Measurements from ENCODE around the gene DPYD. TPM values are rescaled to one million over a fixed set of nuclear protein-coding genes. Genes with fewer than 3 reads are reported as not detected.

The DPYD gene
- total RNA-seq, 2 experiments from 2014 or later = 34.4 to 35.9 TPM

GRCh38 chr1:97041026-97041425 lies 879.8 kb downstream of the DPYD start:
- no peak overlapping the region for H3K4me3 Mint-ChIP-seq
- H3K4me1 ChIP-seq (ENCODE audit: insufficient read depth, low read length) = no peaks in the 10 kb centered on the region
- no peaks in the 10 kb centered on the region for H3K36me3 Mint-ChIP-seq (ENCODE audit: low read depth)
- peaks cover 29% of the 10 kb centered on the region for H3K9me3 Mint-ChIP-seq
- H3K4me1 Mint-ChIP-seq (ENCODE audit: low read depth) = no peaks in the 10 kb centered on the region
- POLR2A ChIA-PET = no interaction called here
- ATAC-seq (ENCODE audit: poor library complexity) (no peak), DNase-seq (no peak)
- peaks cover 0 to 4% of the 10 kb centered on the region in 2 experiments for H3K27me3 ChIP-seq (ENCODE audit: control insufficient read depth in 1 of 2, insufficient read depth in 2 of 2, low read length in 2 of 2)
- no peak overlapping the region for H3K27ac ChIP-seq (ENCODE audit: low read depth in 1 of 2, low read length in 2 of 2)
- intact Hi-C loops (cut with DNase I, micrococcal nuclease) = no loop called here
- peaks cover 0 to 15% of the 10 kb centered on the region in 2 experiments for H3K9me3 ChIP-seq (ENCODE audit: control insufficient read depth in 1 of 2, insufficient read depth in 1 of 2, low read length in 2 of 2)
- H3K36me3 ChIP-seq (ENCODE audit: insufficient read depth, low read length) = no peaks in the 10 kb centered on the region
- peaks cover 5% of the 10 kb centered on the region for H3K27me3 Mint-ChIP-seq
- no peak for TF ChIP-seq CTCF (IDR thresholded peaks at IDR 0.05)
- H3K4me3 ChIP-seq (ENCODE audit: low read length) = no peak overlapping the region
- CTCF ChIA-PET = no interaction called here
- H3K27ac Mint-ChIP-seq = no peak overlapping the region

DNA sequence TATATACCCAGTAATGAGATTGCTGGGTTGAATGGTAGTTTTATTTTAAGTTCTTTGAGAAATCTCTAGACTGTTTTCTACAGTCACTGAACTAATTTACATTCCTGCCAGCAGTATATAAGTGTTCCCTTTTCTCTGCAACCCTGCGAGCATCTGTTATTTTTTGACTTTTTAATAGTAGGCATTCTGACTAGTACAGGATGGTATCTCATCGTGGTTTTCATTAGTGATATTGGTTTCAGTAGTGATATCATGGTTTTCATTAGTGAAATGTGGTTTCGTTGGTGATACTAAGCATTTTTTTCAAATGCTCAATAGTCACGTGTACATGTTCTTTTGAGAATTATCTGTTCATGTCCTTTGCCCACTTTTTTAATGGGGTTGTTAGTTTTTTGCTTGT lies 882.4 kb downstream of the DPYD start:
- ATAC-seq (ENCODE audit: poor library complexity) = no peak

DNA sequence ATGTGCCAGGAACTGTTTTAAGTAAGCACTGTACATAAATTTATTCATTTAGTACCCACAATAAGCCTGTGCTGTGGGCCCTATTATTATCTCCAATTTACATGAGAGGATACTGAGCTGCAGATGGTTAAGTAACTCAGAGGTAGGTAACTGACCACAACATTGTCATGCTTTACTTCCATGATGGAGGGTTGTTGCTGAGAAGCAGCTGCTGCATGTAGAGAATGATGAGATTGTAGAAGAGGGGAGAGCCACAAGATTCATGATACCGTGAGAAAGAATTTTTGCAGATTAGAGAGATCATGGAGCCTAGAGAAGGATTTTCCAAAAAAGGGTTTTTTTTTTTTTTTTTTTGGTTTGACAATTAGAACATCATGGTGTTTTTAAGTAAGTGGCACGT lies 886.2 kb downstream of the DPYD start:
- Histone ChIP-seq H3K4me1 (ENCODE audit: insufficient read depth, low read length) (no peaks in the 10 kb centered on the region), H3K9me3 (ENCODE audit: control insufficient read depth in 1 of 2, insufficient read depth in 1 of 2, low read length in 2 of 2) (no peaks in the 10 kb centered on the region), H3K27ac (ENCODE audit: low read depth in 1 of 2, low read length in 2 of 2) (no peak overlapping the region), H3K4me3 (ENCODE audit: low read length) (no peak overlapping the region), H3K36me3 (ENCODE audit: insufficient read depth, low read length) (no peaks in the 10 kb centered on the region), H3K27me3 (ENCODE audit: control insufficient read depth in 1 of 2, insufficient read depth in 2 of 2, low read length in 2 of 2) (no peaks in the 10 kb centered on the region)
- H3K27ac Mint-ChIP-seq = no peak overlapping the region
- intact Hi-C loops (cut with DNase I, micrococcal nuclease) = no loop called here
- TF ChIP-seq CTCF (IDR thresholded peaks at IDR 0.05) = no peak
- ChIA-PET CTCF (no interaction called here), POLR2A (no interaction called here)
- H3K27me3 Mint-ChIP-seq = no peaks in the 10 kb centered on the region
- no peak for DNase-seq
- ATAC-seq (ENCODE audit: poor library complexity) = no peak
- no peak overlapping the region for H3K4me3 Mint-ChIP-seq
- no peaks in the 10 kb centered on the region for H3K36me3 Mint-ChIP-seq (ENCODE audit: low read depth)
- H3K9me3 Mint-ChIP-seq = peaks cover 17% of the 10 kb centered on the region
- H3K4me1 Mint-ChIP-seq (ENCODE audit: low read depth) = no peaks in the 10 kb centered on the region

More for the DNA sequence above, 882.4 kb downstream of the DPYD start:
- ChIA-PET CTCF (no interaction called here), POLR2A (no interaction called here)
- Histone ChIP-seq H3K4me3 (ENCODE audit: low read length) (no peak overlapping the region), H3K27me3 (ENCODE audit: control insufficient read depth in 1 of 2, insufficient read depth in 2 of 2, low read length in 2 of 2) (no peaks in the 10 kb centered on the region), H3K27ac (ENCODE audit: low read depth in 1 of 2, low read length in 2 of 2) (no peak overlapping the region), H3K4me1 (ENCODE audit: insufficient read depth, low read length) (no peaks in the 10 kb centered on the region), H3K9me3 (ENCODE audit: control insufficient read depth in 1 of 2, insufficient read depth in 1 of 2, low read length in 2 of 2) (peaks cover 0 to 2% of the 10 kb centered on the region in 2 experiments), H3K36me3 (ENCODE audit: insufficient read depth, low read length) (no peaks in the 10 kb centered on the region)
- no peak for TF ChIP-seq CTCF (IDR thresholded peaks at IDR 0.05)
- H3K27ac Mint-ChIP-seq = no peak overlapping the region
- H3K4me1 Mint-ChIP-seq (ENCODE audit: low read depth) = no peaks in the 10 kb centered on the region
- DNase-seq = no peak
- H3K36me3 Mint-ChIP-seq (ENCODE audit: low read depth) = no peaks in the 10 kb centered on the region
- intact Hi-C loops (cut with DNase I, micrococcal nuclease) = no loop called here
- no peaks in the 10 kb centered on the region for H3K27me3 Mint-ChIP-seq
- no peak overlapping the region for H3K4me3 Mint-ChIP-seq
- H3K9me3 Mint-ChIP-seq = peaks cover 29% of the 10 kb centered on the region

Measured in CD4-positive, alpha-beta T cell (primary cell).